ENCODE results near the gene SLC4A1AP.

Gene SLC4A1AP

GRCh38 chr2:27720004-27720551 lies 56.4 kb downstream of the SLC4A1AP start:
- DNase-seq (ENCODE audit: low read depth) = no peak

GRCh38 chr2:27721335-27721734 lies 57.6 kb downstream of the SLC4A1AP start:
- DNase-seq (ENCODE audit: low read depth) = no peak

DNA sequence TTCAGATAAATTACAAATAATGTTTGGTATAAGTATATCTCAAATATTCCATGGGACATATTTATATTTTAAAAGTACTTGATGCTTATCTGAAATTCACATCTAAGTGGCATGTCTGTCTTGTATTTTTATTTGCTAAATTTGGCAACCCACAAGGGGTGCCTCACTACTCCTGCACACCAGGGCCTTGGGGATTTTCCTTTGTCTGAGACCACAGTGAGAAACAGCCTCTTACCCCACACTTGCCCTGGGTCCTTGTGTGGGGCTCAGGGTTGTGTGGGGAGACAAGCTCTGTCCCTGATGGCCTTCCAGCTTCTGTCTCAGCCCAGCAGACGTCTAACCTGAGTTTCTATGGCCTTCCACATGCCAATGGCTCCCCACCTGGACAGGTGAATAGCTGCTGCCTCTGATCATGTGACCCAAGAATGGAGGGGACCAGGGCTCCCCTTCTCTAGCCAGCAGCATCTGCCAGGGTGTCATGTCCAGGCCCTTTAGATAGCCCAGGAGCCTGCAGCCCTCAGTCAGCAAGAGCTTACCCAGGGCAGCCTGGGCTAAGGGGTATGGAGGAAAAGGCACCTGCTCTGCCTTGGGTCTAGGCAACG lies 58.3 kb downstream of the SLC4A1AP start:
- no peak for DNase-seq (ENCODE audit: low read depth)

DNA sequence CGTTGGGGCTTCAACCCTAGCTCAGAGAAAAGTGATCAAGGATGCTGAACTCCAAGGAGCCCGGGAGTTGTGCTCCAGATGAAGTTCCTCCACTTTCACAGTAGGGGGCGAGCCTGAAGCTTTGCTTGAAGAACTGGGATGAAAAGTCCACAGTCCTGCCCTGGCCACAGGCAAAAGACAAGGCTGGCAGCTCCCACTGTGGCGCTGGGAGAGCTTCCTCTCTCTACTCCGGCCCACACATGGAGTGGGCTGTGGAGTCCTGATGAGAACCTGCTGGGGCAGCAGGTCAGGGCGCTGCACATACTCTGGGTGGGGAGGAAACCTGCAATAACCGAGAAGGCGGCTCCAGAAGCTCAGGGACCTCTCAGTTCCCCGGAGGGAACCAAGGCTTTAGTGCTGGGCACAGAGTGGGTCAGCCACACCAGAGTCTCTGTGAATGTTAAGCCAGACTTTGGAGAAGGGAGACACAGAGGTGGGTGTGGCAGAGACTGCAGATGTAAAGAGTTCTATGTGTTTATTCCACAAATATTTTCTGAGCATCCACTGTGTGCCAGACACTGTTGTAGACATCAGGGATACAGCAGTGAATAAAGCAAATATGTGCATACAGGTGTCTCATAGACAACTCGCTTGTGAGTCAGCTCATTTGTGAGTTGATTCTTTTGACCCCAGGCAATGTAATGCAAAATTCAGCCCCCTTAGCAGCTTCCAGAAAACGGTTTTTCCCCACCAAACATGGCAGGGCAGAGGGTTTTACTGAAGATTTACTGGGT lies 59.9 kb downstream of the SLC4A1AP start:
- DNase-seq (ENCODE audit: low read depth) = no peak

DNA sequence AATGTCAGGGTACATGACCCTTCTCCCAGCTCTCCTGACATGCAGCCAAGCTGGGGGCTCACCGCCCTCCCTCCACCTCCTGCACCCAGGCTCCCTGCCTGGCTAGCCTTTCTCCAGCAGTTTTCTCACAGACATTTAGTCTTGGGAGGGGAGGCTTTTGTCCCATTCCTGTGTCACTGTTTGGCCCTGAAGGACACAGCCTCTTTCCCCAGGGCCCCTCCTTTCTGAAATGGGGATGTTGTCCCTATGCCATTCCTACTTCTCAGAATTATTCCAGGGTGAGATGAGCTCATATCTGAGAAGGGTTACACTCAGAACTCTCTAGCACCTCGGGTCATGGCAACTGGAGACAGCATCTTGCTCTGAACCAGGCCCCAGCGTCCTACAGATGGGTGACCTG lies 60.5 kb downstream of the SLC4A1AP start:
- no peak for DNase-seq (ENCODE audit: low read depth)

GRCh38 chr2:27724905-27725701 lies 61.4 kb downstream of the SLC4A1AP start:
- DNase-seq (ENCODE audit: low read depth) = no peak

GRCh38 chr2:27727257-27727656 lies 63.6 kb downstream of the SLC4A1AP start:
- no peak for DNase-seq (ENCODE audit: low read depth)

DNA sequence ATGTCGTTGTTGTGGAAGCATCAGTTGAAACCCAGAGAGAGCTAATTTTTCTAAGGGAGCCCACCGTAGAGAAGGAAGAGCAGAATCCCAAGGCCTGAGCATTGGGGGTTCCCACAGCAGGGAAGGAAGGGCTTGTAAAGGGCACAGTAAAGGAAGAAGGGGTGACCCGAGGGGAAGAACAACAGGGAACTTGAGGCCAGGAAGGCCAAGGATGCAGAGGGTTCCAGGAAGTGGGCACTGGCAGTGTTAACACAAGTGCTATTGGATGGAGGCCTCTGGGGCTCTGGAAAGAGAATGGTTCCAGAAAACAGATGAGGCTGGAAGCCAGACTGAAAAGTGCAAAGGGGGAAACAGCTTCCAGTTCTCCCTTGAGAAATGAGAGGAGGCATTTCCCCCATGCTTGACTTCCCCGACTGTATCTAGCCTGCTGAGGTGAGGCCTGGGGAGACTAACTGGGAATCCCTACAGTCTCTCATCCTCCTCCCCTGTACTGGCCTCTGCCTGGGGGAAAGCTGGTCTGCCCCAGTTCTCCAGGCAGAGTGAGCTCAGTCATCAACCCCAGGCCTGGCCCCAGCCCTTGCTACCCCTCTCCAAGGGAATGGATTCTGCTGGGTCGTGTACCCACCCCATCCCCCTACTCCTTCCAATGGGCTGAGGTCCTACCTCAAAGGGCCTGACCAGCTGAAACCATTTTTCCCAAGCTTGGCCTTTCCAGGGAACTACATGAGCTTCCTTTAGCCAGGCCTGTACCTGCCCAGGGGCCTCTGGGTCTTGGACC lies 64.6 kb downstream of the SLC4A1AP start:
- no peak for DNase-seq (ENCODE audit: low read depth)

DNA sequence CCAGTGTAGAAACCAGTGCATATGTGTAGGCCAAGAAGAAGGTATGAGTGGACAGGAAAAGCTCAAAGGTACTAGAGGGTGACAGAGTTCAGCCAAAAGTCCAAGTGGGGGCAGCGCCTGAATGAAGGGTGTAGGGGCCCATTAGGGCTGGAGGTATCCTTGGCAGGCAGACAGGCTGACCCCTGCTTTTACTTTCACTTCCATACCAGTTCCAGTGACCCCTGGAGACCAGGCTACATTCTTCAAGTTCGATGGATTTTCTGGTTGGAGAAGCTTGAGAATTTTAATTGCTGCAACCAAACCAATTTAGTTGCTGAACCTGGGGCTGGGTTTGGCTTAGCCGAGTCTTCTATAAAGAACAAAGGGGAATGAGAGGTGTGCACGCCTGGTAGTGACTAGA lies 65.5 kb downstream of the SLC4A1AP start:
- no peak for DNase-seq (ENCODE audit: low read depth)

GRCh38 chr2:27729614-27730013 lies 65.9 kb downstream of the SLC4A1AP start:
- DNase-seq (ENCODE audit: low read depth) = no peak

- DNase-seq (ENCODE audit: low read depth) = no peak
Measured at GRCh38 chr2:27730261-27730662, 66.6 kb downstream of the SLC4A1AP start.

GRCh38 chr2:27730980-27731691 lies 67.4 kb downstream of the SLC4A1AP start:
- DNase-seq (ENCODE audit: low read depth) = no peak

DNA sequence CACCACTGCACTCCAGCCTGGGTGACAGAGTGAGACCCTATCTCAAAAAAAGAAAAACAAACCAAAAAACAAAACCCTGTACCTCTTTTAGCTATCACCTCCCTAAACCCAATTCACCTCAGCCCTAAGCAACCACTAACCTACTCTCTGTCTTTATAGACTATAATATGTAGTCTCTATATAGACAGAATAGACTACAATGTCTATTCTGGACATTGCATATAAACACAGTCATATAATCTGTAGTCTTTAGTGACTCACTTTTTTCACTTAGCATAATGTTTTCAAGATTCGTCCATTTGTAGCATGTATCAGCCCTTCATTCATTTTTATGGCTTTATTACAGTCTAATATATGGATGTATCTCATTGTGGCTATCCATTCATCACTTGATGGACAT lies 70.6 kb downstream of the SLC4A1AP start:
- no peak for DNase-seq (ENCODE audit: low read depth)

- no peak for DNase-seq (ENCODE audit: low read depth)
Measured at GRCh38 chr2:27735263-27735904, 71.7 kb downstream of the SLC4A1AP start.

DNA sequence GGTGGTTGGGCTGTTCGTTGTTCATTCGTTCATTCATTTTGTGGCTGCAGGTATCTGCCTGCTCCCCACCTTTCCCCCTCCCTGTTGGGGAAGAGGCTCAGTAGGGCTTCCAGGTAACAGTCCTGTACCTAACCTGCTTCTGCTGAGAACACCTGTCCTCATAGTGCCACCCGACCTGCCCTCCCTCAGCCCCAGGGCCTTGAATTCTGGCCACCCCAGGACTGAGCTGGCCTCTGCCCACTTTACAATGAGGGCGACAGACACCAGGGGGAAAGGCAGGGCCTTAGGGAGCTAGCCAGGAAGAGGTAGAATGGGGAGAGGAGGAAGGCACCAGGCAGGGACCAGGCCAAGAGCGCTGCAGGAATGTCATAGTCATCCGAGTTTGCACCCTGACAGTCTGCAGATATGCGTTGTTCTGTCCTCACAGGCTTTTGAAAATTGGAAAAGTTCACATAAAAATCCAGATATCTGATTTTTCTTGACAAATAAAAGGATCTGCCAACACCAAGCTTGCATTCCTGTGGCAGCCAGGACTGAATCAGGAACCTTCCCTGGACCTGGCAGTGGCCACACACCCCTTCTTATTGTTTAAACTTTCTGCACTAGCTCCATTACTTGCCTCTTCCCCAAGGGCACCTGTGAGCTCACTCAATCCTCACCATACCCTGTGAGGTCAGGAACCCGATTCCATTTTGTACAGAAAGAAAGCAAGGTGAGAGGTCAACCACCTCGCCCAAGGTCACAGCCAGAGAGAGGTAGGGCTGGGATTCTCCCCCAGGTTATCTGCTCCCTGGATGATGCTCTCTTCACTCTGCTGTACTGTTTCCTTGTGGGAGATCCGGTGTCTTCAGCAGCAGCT lies 72.6 kb downstream of the SLC4A1AP start:
- no peak for DNase-seq (ENCODE audit: low read depth)

DNA sequence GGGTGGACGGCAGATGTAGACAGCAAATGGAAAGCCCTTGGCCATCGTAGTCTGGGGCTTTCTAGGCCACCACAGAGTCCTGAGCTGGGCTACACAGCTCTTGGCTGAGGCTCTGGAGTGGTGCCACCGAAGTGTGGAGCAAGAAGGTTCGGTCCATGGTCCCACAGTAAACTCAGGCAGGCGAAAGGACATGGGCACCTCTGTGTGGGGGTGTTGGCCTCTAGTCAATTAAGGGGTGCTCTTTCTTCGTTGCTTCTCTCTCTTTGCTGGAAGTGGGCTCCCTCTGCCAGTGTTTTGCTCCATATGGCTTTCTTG lies 73.2 kb downstream of the SLC4A1AP start:
- DNase-seq (ENCODE audit: low read depth) = no peak

- DNase-seq (ENCODE audit: low read depth) = no peak
Measured at GRCh38 chr2:27737676-27738348, 74.1 kb downstream of the SLC4A1AP start.

DNA sequence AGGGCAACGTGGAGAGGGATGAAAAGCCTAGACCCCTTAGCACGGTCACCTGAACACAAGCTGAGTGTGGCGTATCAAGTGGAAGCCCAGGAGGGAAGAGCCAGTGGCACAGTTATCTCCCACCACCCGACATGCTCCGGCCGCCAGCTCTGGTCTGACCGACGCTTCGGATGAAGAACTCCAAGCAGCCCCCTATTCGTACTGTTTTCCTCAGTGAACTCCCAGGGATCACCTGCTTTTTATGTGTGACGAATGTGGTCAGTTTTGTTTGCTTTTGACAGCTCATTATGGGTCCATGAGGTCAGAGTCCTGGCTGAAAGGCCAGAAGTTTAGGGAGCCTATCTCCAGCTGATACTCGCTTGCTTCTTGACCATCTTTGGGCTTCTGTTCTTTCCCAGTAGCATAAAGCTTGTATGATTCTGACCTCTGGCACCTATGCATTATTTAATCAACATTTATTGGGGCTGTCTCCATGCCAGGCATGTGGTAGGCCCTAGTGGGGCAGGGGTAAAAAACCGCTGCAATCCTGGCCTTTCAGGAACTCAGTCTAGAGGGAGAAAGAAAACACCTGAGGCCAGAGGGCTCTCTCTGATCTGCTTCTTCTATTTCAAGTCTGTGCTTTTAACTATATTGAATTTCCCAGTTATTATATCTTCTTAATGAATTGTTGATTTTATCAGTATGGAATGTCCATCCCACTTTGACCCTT lies 74.8 kb downstream of the SLC4A1AP start:
- no peak for DNase-seq (ENCODE audit: low read depth)

DNA sequence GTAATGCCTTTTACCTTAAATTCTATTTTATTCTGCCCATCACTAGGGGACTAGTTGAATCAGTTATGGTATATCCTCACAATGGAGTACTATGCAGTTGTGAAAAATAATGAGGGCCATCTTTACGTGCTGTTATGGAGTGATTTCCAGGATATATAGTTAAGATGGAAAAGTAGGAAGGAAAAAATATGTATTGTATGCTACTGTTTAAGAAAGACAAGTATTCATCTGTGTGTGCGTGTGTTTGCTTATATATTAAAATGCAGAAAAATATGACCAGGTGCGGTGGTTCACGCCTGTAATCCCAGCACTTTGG lies 75.3 kb downstream of the SLC4A1AP start:
- no peak for DNase-seq (ENCODE audit: low read depth)

All from CMK (cell line).